GM10847 (cell line): Measurements from ENCODE around the gene RNF141.

Experiments used
- POLR2A ChIP-seq: IDR thresholded peaks from 2 replicates; pipeline ENCODE4 v1.6.1; 2011; ENCODE audit not compliant: insufficient read length; ENCODE audit errors: extremely low read depth

Gene RNF141

DNA sequence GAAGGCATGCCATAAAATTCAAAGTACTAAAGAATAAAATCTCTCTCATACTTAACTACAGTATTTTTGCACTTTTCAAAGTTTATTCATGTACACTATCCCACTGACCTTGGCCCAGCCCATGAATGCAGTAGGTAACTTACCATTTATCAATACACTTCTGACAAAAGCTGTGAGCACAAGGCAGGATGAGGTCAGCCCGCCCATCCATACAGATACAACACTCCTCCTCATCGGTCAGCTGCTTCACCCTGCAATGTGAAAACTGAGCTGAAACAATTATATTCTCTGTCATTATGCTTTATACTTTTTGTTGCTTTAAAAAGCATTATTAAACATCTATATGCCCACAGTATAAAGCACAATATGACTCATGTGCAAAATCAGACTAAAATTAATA lies 22.1 kb downstream of the RNF141 start:
- TF ChIP-seq POLR2A, result no peak

DNA sequence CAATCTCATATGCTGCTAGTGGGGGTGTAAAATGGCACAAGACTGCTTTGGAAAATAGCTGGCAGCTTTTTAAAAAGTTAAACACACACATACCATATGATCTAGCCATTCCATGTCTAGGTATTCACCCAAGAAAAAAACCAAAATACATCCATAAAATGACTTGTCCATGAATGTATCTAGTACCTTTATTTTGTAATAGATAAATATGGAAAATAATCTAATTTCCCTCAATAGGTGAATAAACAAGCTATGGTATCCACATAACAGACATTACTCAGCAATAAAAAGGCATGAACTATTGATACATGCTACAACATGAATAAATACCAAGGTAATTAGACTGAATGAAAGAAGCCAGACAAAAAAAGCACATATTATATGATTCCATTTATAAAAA lies 22.9 kb downstream of the RNF141 start:
- no peak for TF ChIP-seq POLR2A

DNA sequence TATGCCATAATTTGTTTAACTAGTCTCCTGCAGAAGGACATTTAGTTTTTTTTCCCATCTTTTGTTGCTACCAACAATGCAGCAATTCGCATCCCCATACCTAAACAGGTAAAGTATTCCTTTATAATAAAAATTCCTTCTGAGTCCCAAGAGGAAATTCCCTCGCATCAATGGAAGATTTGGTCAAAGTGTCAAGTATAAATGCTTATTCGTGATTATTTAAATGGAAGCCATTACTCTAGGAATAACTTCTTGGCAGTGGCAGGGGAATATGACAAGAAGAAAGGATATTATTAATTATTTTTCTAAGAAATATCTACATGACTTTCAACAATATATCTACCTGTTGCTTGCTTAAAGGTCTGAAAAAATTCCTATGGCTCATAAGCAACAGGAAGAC lies 25.6 kb downstream of the RNF141 start:
- no peak for TF ChIP-seq POLR2A

DNA sequence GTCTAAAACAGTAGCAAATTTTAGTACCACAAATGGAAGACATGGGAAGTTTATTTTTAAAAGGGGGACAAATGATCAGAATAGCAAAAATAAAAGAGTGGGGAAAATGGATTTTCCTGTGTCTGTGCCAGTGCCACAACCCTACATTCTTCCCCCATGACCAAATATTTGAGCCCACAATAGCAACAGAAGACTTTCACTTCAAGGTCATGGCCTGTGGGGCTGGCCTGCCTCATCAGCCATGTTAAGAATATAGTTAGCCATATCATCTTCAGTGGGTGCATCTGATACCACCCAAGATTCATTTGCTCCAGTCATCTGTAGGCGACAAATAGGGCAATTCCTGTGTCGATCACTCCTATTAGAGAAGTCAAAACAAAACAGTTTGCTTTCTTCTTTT lies 26.3 kb downstream of the RNF141 start:
- TF ChIP-seq POLR2A, result no peak

DNA sequence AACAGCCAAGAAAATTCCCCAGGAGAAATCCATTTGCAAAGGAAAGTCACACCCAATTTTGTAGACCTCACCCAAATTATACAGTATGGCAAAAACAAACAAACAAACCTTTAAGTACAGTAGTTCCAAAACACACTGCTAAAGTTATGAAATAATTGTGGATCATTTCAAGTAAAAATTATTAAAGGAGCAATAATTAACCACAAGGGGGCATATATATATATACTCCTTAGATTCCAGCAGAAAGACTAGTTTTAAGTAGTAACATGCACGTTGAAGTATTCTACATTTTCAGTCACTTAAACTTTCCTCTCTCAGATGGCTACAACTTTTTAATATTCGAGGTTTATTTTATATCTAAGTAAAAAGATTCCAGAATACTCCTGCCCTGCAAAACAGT lies 26.8 kb downstream of the RNF141 start:
- TF ChIP-seq POLR2A, result no peak

DNA sequence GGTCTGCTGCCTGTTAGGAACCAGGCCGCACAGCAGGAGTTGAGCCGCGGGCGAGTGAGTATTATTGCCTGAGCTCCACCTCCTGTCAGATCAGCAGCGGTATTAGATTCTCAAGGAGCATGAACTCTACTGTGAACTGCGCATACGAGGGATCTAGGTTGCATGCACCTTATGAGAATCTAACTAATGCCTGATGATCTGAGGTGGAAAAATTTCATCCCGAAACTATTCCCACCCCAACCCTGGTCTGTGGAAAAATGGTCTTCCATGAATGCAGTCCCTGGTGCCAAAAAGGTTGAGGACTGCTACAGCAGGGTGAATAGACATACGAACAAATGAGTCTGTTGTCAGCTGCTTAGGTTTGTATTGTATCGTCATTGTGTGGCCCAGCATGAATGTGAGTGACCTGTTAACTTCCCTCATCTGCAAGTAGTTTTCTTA lies 29.8 kb downstream of the RNF141 start:
- no peak for TF ChIP-seq POLR2A

DNA sequence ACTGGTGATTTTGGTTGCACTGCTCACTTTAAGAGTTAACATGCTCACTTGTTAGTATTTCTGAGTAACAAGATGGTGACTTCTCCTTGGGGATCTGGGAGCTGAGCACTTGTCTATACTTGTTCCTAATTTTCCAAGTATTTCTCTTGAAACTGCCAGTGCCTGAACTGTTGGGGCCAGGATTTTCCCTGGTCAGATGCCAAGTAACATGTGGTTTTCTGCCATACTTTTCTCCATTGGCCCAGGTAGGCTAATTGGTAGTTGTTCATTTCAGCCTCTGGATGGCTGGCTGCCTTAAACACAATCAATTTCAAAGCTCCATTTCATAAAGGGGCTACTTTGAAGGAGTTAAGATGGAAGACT lies 35.0 kb downstream of the RNF141 start:
- no peak for TF ChIP-seq POLR2A

DNA sequence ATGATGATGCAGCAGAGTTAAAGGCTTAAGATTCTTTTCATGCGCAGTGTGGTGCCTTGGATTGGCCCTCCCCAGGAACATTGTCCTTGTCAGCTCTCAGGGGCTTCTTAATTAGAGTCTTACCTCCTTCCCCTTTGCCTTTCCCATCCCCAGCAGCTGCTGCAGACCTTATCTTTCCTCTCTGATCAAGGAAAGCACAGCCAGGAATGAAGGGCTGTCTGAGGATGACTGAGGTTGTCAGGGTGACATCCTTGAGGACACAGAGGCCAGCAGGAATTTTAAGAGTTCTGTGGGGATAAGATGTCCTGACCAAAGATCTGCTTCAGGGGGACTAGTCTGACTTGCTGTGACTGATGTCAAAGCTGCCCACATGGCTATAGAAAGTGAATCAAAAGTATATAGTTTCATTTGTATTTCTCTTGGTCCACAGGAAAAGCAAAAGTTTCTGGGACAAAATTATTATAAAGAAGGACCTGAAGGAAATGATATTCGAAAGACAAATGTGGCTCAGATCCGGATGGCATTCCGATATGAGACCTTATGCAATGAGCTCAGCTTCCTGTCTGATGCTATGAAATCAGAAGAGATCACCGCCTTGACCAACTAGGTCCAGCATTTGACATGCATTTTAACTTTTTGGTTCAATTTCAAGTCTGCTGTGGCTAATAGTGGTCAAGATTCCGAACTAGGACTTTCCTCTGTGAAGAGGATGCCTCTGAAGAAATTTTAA lies 35.5 kb downstream of the RNF141 start:
- TF ChIP-seq POLR2A, result no peak

DNA sequence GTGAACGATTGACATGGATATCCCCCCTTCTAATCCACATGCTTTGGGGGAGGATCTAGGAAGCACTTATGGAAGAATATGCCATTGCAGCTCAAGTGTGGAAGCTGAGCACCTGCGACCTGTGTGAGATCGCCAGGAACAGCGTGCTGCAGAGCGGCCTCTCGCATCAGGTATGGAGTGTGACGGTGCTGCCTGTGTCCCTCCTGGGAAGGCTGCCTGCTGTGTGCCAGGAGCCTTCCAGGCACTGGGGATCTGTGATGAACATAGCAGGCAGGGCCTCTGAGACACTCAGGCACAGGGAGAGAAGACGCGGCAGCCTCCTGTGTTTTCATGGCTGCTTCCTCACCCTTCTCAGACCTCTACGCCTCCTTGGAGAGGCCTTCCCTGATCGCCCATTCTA lies 36.5 kb downstream of the RNF141 start:
- no peak for TF ChIP-seq POLR2A

DNA sequence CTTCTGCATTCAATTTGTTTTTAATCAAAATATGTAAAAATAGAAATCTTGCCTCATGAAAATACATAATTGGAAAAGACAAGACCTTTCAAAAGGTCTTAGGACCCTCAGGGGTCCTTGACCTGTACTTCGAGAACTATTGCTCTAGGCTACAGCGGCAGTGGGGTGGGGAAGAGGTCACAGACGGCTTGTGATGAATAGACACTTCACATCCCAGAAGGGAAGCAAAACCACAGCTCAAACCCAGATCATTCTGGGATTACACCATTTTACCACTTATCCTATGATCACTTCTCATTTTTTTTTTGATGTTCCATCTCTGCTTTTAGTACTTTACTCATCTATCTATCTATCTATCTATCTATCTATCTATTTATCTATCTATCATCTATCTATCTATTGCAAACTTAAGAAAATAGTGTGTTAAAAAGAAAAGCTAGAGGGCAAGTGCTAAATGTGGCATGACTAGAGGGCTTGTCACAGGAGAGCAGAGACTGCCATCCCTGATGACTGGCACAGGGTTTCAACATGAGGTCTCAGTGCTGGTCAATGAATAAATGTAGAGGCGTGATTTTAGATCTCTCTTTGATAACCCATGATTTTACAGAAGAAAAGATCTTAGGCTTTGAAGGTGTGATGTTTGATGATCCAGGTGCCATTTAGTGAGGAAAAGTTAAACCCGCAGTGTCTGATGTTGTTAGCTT lies 37.1 kb downstream of the RNF141 start:
- TF ChIP-seq POLR2A, result no peak

DNA sequence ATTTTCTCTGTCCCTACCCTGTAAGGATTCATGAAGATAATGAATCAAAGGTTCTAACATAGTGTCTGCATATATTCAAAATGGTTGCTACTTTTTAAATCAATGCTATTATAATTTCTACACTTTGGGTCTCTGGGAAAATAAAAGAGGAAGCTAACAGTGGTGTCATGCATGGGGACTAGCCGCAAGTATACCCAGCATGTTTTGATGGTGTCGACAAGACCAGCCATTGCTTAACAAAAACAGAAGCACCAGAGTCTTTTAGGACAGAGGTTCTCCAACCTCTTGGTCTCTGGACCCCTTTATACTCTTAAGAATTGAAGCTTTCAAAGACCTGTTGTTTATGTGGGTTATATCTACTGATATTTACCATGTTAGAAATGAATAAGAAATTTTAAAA lies 37.8 kb downstream of the RNF141 start:
- TF ChIP-seq POLR2A, result no peak

DNA sequence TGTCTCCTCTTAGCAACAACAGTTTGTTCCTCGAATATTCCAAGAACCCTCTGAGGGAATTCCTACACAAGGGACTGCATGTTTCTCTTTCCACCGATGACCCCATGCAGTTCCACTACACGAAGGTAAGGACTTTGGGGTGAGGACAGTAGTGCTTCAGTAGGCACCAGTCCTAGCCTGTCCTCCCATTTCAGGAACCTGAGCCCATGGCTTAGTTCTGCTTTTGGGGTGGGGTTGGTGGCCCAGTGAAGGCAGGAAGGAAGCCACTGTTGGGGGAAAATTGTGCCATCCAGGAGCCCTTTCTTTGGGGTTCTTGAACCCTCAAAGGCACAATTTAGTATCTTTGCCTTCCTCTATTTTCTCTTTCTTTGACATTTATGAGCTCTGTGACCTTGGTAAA lies 38.2 kb downstream of the RNF141 start:
- TF ChIP-seq POLR2A, result no peak

DNA sequence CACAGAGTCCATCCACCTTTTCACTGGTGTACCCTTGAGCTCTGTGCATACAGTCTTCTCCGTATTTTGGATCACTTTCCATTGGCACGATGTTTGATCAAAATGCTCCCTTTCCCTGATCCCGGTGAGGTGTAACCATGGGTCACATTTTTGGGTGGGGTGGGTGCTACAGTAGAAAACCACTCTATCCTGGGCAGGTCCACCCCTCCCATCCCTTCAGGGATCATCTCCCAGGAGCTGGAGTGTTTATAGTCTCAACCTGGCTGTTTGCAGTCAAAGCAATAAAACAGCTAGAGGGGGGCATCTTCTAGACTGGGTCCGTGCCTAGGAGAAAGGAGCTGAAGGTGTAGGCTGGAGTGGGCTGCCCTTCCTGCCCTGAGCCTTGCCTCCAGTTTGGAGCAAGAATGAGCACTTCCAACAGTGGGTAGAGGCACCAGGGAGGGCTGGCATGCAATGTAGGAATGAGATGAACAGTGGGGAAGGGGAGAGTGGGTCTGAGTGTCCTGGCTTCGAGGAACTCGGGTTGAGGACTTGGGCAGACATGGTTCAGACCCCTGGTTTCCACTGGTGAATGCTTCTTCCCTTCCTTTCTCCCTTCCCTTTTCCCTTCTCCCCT lies 38.8 kb downstream of the RNF141 start:
- no peak for TF ChIP-seq POLR2A

DNA sequence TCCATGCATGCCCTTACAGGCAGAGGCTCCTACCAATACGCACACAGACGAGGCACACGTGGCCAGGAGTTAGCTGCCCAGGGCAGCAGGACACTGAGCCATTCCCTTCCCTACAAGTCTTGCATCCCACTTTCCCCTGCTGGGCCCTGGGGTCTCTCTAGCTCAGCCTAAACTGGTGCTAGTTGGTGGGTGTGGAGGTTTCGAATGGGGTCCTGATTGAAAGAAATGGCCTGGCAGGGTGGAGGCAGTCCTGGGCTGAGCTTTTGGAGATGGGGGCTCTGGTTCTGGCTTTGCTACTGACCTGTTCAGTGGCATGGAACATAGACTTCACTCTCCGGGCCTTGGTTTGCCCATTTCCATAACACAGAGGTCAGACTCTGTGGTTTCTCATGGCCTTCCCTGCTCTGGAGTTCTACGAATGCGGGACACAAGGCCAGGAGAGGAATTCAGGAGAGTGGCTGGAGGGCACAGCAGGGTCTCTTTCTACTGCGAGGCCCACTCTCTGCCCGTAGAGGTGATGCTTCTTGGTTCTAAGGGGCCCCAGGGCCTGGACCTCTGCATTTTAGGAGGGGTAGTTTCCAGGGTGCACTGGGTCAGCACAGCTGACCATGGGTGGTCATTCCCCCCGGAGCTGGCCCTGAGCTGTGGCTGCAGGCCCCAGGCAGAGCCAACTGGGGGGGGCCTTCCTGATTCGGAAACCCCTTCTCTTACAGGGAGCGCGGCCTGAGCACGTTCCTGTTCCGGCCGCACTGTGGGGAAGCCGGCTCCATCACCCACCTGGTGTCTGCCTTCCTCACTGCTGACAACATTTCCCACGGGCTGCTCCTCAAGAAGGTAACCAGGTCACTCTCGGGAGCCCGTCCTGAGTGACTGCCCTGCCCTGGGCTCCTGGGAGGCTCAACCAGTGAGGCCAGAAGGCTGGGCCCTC lies 40.0 kb downstream of the RNF141 start:
- no peak for TF ChIP-seq POLR2A

DNA sequence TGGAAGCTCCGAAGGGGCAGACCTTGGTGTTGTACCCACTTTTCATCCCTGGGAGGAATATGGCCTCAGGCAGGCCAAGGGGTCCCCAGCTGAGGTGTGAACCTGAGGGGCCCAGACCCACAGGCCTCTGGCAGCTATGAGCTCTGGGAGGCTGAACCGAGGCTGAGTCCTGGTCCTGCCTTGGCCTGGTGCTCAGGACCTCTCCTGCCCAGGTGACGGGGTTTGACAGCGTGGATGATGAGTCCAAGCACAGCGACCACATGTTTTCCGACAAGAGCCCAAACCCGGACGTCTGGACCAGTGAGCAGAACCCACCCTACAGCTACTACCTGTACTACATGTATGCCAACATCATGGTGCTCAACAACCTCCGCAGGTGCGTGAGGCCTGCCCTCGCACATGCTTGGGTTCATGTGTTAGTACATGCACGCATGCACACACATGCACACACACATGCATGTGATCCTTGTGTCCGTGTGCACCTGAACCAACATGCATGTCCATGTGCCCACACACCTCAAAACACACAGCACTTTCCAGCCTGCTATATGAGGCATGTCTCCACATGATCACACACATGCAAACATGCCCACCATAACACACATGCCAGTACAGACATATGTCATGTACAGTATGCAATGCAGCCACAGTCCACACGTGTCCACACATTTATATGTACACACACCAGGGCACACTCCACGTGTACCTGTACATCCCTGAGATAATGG lies 40.9 kb downstream of the RNF141 start:
- TF ChIP-seq POLR2A, result no peak
